Measurements from ENCODE around the gene TTC21B. TPM values are rescaled to one million over a fixed set of nuclear protein-coding genes. Genes with fewer than 3 reads are reported as not detected.

Gene TTC21B
- total RNA-seq, 1 donor from 2014 or later, result 38.4 TPM

DNA sequence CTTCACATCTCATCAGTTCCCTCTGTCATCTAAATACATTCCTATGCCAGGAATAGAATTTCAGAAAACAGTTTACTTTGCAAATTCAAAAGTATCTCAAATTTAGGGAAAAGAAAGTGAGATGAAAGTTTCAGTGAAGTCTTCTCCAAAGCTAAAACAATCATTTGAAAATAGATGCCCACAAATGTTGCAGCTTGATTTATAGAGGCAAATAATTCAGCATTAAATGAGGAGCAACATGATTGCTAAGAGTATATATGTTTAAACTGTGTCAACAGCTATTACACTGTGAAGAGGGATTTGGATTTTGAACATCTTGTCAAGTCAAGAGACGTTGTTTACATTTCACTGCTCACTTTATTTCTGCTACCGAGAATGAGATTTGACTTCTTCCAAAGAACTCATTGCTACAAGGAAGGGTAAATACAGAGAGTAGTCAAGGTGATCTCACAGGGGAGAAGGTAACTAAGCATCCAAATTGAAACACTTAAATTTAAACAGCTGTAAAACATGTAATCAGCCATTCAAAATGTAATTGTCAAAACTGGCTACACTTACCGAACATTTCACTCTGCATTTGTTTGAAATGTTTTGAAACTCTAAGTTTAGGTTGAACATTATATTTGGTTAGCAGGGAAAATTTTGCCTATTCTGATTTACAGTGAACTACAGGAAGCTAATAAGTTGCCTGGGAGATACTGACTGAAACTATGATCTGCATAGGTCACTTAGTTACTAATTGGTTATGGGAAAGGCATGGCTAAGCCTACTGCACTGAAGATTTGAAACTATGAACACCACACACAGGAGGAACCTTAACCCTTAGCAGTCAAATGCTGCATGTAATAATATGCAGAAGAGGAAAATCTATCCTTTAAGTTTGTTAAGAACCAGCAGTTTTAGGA lies 126.3 kb downstream of the TTC21B start:
- H3K4me1 Mint-ChIP-seq, result no peaks in the 10 kb centered on the region
- no peak for DNase-seq (ENCODE audit: low read depth, low spot score)
- H3K27ac Mint-ChIP-seq (ENCODE audit: unreplicated experiment), result no peak overlapping the region
- H3K27me3 Mint-ChIP-seq (ENCODE audit: low read depth), result no peaks in the 10 kb centered on the region
- TF ChIP-seq, protein P1, sequence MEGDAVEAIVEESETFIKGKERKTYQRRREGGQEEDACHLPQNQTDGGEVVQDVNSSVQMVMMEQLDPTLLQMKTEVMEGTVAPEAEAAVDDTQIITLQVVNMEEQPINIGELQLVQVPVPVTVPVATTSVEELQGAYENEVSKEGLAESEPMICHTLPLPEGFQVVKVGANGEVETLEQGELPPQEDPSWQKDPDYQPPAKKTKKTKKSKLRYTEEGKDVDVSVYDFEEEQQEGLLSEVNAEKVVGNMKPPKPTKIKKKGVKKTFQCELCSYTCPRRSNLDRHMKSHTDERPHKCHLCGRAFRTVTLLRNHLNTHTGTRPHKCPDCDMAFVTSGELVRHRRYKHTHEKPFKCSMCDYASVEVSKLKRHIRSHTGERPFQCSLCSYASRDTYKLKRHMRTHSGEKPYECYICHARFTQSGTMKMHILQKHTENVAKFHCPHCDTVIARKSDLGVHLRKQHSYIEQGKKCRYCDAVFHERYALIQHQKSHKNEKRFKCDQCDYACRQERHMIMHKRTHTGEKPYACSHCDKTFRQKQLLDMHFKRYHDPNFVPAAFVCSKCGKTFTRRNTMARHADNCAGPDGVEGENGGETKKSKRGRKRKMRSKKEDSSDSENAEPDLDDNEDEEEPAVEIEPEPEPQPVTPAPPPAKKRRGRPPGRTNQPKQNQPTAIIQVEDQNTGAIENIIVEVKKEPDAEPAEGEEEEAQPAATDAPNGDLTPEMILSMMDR (conservative IDR thresholded peaks at IDR 0.05), result no peak
- peaks cover 2% of the 10 kb centered on the region for H3K9me3 Mint-ChIP-seq
- no peak overlapping the region for H3K4me3 Mint-ChIP-seq
- no peaks in the 10 kb centered on the region for H3K36me3 Mint-ChIP-seq (ENCODE audit: low read depth)

DNA sequence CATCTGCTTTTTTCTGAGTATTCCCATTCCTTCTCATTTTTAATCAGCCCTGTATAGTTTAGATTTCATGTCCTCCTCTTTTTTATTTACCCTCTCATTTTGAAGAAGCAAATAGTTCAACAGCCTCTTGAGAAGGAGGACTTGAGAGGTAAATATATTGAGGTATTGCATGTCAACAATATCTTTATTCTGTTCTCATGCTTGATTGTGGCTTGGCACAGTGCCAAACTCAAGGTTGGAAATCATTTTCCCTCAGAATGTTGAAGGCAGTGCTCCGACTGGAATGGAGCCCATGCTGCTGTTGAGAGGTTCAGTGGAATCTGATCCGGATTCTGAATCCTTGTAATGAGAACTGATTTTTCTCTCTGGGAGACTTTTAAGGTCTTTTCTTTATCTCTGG lies 128.5 kb downstream of the TTC21B start:
- DNase-seq (ENCODE audit: low read depth, low spot score), result no peak
- Mint-ChIP-seq H3K36me3 (ENCODE audit: low read depth) (no peaks in the 10 kb centered on the region), H3K27me3 (ENCODE audit: low read depth) (no peaks in the 10 kb centered on the region), H3K4me3 (no peak overlapping the region), H3K9me3 (no peaks in the 10 kb centered on the region), H3K4me1 (peaks cover 8% of the 10 kb centered on the region), H3K27ac (ENCODE audit: unreplicated experiment) (no peak overlapping the region)
- TF ChIP-seq, protein P1 (conservative IDR thresholded peaks at IDR 0.05), result no peak

Other genes with a start within 250 kb of the TTC21B start
- 3.1 and 3.4 TPM in 2 replicates for gene GALNT3, start 159.5 kb downstream of the TTC21B start, total RNA-seq
- 7.7 and 8.6 TPM in 2 replicates for gene SCN1A, start 174.2 kb upstream of the TTC21B start, total RNA-seq

Measured in neural crest cell (in vitro differentiated cells).